NCI-H2029 treated with DMSO at 0.1 percent for 48 hours (cell line): ENCODE results near the gene SLC2A6.

Experiments used
- DNase-seq: peaks from one replicate; lab custom pipeline; 2025; lab: John Stamatoyannopoulos, UW

The SLC2A6 gene

GRCh38 chr9:133496861-133497842 is 18.3 kb upstream of the SLC2A6 start:
- DNase-seq: no peak

- no peak for DNase-seq
These were observed 16.7 kb upstream of the SLC2A6 start for GRCh38 chr9:133495327-133496293.

- no peak for DNase-seq
These were observed 15.9 kb upstream of the SLC2A6 start for GRCh38 chr9:133494636-133495326.

GRCh38 chr9:133493845-133494540 is 15.1 kb upstream of the SLC2A6 start:
- no peak for DNase-seq

GRCh38 chr9:133493428-133493827 is 14.5 kb upstream of the SLC2A6 start:
- no peak for DNase-seq

GRCh38 chr9:133492061-133493021 is 13.4 kb upstream of the SLC2A6 start:
- DNase-seq: no peak

GRCh38 chr9:133491656-133491925 is 12.7 kb upstream of the SLC2A6 start:
- DNase-seq: no peak

- DNase-seq: no peak
These were observed 12.2 kb upstream of the SLC2A6 start for GRCh38 chr9:133490865-133491655.

GRCh38 chr9:133490201-133490681 is 11.3 kb upstream of the SLC2A6 start:
- DNase-seq: no peak

GRCh38 chr9:133489253-133490190 is 10.6 kb upstream of the SLC2A6 start:
- DNase-seq: no peak

GRCh38 chr9:133488686-133489252 is 9.9 kb upstream of the SLC2A6 start:
- no peak for DNase-seq

GRCh38 chr9:133487331-133487725 is 8.4 kb upstream of the SLC2A6 start:
- no peak for DNase-seq

GRCh38 chr9:133485531-133486260 is 6.8 kb upstream of the SLC2A6 start:
- DNase-seq: no peak

GRCh38 chr9:133484671-133485437 is 6.0 kb upstream of the SLC2A6 start:
- DNase-seq: no peak

- no peak for DNase-seq
These were observed 4.7 kb upstream of the SLC2A6 start for GRCh38 chr9:133483611-133484010.
